Measurements from ENCODE around the gene RAB5B. TPM values are rescaled to one million over a fixed set of nuclear protein-coding genes. Genes with fewer than 3 reads are reported as not detected.
A peak's percentile ranks its signal among the peaks of the same experiment; 100 is the strongest.

RAB5B gene
- total RNA-seq, 1 experiment from 2014 or later, result 102 TPM

DNA sequence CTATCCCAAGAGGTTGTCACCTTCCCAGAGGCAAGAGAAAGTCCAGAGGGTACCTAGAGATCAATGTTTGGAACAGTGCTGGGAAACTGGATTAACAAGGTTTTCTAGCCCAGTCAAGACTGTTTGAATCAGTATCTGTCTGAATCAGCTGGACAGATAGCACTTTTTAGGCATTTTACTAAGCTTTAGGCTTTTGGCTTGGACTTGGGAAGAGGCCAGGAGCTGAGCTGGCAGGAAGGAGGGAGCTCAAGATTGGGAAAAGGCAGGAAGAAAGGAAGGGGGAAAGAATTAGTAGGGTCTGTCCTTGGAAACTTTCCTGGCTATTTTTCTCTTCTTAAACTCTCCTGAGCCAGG, 55.3 kb downstream of the RAB5B start:
- intact Hi-C loops (cut with micrococcal nuclease; ENCODE audit: unreplicated experiment) (loop anchor here (2.0 kb wide), 1 partner anchor 32 kb away; the partner anchor contains the start of gene SUOX), in situ Hi-C loops (cut with HindIII; ENCODE audit: low pct_unique_long_range_greater_than_20kb, low sequenced_read_pairs) (no loop called here)
- H3K27me3 ChIP-seq (ENCODE audit: control insufficient read depth, insufficient read depth, low read length), result no peaks in the 10 kb centered on the region
- H3K4me3 ChIP-seq (ENCODE audit: low read depth in 2 of 2, low read length in 2 of 2), result no peak overlapping the region
- no TSS peak for BruUV-seq (replicated peaks)
- H3K9me3 ChIP-seq (ENCODE audit: control insufficient read depth, insufficient read depth, low read depth, low read length), result no peaks in the 10 kb centered on the region
- no peaks in the 10 kb centered on the region for H3K4me1 ChIP-seq (ENCODE audit: control insufficient read depth, insufficient read depth, low read length)
- no peak for TF ChIP-seq POLR2AphosphoS5 (IDR thresholded peaks at IDR 0.05; ENCODE audit: low read depth, low read length)
- no peak for TF ChIP-seq SIN3A (IDR thresholded peaks at IDR 0.05; ENCODE audit: borderline replicate concordance, insufficient read depth, low read depth, low read length)
- TF ChIP-seq, protein P1, sequence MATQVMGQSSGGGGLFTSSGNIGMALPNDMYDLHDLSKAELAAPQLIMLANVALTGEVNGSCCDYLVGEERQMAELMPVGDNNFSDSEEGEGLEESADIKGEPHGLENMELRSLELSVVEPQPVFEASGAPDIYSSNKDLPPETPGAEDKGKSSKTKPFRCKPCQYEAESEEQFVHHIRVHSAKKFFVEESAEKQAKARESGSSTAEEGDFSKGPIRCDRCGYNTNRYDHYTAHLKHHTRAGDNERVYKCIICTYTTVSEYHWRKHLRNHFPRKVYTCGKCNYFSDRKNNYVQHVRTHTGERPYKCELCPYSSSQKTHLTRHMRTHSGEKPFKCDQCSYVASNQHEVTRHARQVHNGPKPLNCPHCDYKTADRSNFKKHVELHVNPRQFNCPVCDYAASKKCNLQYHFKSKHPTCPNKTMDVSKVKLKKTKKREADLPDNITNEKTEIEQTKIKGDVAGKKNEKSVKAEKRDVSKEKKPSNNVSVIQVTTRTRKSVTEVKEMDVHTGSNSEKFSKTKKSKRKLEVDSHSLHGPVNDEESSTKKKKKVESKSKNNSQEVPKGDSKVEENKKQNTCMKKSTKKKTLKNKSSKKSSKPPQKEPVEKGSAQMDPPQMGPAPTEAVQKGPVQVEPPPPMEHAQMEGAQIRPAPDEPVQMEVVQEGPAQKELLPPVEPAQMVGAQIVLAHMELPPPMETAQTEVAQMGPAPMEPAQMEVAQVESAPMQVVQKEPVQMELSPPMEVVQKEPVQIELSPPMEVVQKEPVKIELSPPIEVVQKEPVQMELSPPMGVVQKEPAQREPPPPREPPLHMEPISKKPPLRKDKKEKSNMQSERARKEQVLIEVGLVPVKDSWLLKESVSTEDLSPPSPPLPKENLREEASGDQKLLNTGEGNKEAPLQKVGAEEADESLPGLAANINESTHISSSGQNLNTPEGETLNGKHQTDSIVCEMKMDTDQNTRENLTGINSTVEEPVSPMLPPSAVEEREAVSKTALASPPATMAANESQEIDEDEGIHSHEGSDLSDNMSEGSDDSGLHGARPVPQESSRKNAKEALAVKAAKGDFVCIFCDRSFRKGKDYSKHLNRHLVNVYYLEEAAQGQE (IDR thresholded peaks at IDR 0.05; ENCODE audit: insufficient read depth in 1 of 2, low read depth in 2 of 2, low read length in 1 of 2), result no peak
- no peak for TF ChIP-seq TCF7L2 (IDR thresholded peaks at IDR 0.05; ENCODE audit: low read depth, low read length)
- TF ChIP-seq, protein P2, sequence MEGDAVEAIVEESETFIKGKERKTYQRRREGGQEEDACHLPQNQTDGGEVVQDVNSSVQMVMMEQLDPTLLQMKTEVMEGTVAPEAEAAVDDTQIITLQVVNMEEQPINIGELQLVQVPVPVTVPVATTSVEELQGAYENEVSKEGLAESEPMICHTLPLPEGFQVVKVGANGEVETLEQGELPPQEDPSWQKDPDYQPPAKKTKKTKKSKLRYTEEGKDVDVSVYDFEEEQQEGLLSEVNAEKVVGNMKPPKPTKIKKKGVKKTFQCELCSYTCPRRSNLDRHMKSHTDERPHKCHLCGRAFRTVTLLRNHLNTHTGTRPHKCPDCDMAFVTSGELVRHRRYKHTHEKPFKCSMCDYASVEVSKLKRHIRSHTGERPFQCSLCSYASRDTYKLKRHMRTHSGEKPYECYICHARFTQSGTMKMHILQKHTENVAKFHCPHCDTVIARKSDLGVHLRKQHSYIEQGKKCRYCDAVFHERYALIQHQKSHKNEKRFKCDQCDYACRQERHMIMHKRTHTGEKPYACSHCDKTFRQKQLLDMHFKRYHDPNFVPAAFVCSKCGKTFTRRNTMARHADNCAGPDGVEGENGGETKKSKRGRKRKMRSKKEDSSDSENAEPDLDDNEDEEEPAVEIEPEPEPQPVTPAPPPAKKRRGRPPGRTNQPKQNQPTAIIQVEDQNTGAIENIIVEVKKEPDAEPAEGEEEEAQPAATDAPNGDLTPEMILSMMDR (IDR thresholded peaks at IDR 0.05), result no peak
- no peak overlapping the region for H3K27ac ChIP-seq (ENCODE audit: low read length)
- ATAC-seq, result 0 out of 2 replicates have a peak, but pooled peaks have one; percentile 34
- no peaks in the 10 kb centered on the region for H3K36me3 ChIP-seq (ENCODE audit: control insufficient read depth, insufficient read depth, low read length)
- no peak for DNase-seq (ENCODE audit: low read depth, low spot score)
- ChIA-PET POLR2A (no interaction called here), CTCF (interaction anchor here (0.6 to 1.2 kb wide), 5 partner anchors 32 to 291 kb away, joined by 3 to 8 read pairs (median 3); partner anchors contain the start of gene SUOX)

DNA sequence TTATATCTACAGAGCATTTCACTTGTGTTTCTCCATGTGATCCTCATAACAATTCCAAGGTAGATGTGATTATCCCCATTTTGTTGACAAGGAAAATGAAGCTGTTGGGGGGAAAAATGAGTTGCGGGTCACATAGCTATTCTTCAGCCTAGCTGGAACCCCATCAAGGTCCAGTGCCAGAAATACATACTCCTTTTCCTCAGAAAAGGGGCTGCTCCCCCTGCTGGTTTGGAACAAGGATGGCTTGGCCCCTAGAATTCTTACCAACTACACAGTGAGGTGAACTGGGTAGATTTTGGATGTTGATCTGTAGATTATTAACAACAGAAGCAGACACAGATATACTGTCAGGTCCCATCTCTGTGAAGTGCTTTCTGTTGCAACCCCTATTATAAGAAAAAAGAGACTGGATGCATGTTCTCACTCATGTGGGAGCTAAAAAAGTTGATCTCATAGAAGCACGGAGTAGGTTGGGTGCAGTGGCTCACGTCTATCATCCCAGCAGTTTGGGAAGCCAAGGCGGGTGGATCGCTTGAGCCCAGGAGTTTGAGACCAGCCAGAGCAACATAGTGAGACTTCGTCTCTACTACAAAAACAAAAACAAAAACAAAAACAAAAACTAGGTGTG, 55.9 kb downstream of the RAB5B start:
- Histone ChIP-seq H3K4me3 (ENCODE audit: low read depth in 2 of 2, low read length in 2 of 2) (no peak overlapping the region), H3K36me3 (ENCODE audit: control insufficient read depth, insufficient read depth, low read length) (no peaks in the 10 kb centered on the region), H3K27ac (ENCODE audit: low read length) (no peak overlapping the region), H3K27me3 (ENCODE audit: control insufficient read depth, insufficient read depth, low read length) (no peaks in the 10 kb centered on the region), H3K9me3 (ENCODE audit: control insufficient read depth, insufficient read depth, low read depth, low read length) (no peaks in the 10 kb centered on the region), H3K4me1 (ENCODE audit: control insufficient read depth, insufficient read depth, low read length) (no peaks in the 10 kb centered on the region)
- ChIA-PET CTCF (interaction anchor here (0.6 to 1.2 kb wide), 7 partner anchors 18 to 291 kb away, joined by 3 to 8 read pairs (median 3); partner anchors contain the start of gene SUOX), POLR2A (no interaction called here)
- intact Hi-C loops (cut with micrococcal nuclease; ENCODE audit: unreplicated experiment), result loop anchor here (2.0 kb wide), 1 partner anchor 33 kb away; the partner anchor contains the start of gene SUOX
- peak; percentile 87 for ATAC-seq
- in situ Hi-C loops (cut with HindIII; ENCODE audit: low pct_unique_long_range_greater_than_20kb, low sequenced_read_pairs), result no loop called here
- TF ChIP-seq, protein P2 (IDR thresholded peaks at IDR 0.05), result peak; percentile 83
- TF ChIP-seq, protein P1 (IDR thresholded peaks at IDR 0.05; ENCODE audit: insufficient read depth in 1 of 2, low read depth in 2 of 2, low read length in 1 of 2), result no peak
- DNase-seq (ENCODE audit: low read depth, low spot score), result no peak
- BruUV-seq (replicated peaks), result no TSS peak
